Measurements from ENCODE around the gene AMTN. TPM values are rescaled to one million over a fixed set of nuclear protein-coding genes. Genes with fewer than 3 reads are reported as not detected.
A peak's percentile ranks its signal among the peaks of the same experiment; 100 is the strongest.
"Not testable (repeated sequence)": the region's sequence is repeated elsewhere in the genome, so short reads cannot be mapped to it uniquely, and the experiment has no call there.

Gene AMTN, protein sequence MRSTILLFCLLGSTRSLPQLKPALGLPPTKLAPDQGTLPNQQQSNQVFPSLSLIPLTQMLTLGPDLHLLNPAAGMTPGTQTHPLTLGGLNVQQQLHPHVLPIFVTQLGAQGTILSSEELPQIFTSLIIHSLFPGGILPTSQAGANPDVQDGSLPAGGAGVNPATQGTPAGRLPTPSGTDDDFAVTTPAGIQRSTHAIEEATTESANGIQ
- total RNA-seq (2014; rRNA removed; shearing (Covaris generic)), result not detected in 2 replicates

GRCh38 chr4:70518269-70518668 lies at the start of gene AMTN:
TSS of gene AMTN (plus strand) at chr4:70518569. CDS start at chr4:70518778, 209 bp downstream.
- in situ Hi-C loops (cut with HindIII; ENCODE audit: low sequenced_read_pairs), result no loop called here
- no peak for DNase-seq (ENCODE audit: low spot score)

- DNase-seq (ENCODE audit: low spot score), result no peak
- in situ Hi-C loops (cut with HindIII; ENCODE audit: low sequenced_read_pairs), result no loop called here
These were observed 46.5 kb upstream of the AMTN start, which contains the start of gene MUC7 for GRCh38 chr4:70471897-70472296. TSS of gene MUC7 (plus strand) at chr4:70472197. CDS start at chr4:70474022, 1,825 bp downstream.

DNA sequence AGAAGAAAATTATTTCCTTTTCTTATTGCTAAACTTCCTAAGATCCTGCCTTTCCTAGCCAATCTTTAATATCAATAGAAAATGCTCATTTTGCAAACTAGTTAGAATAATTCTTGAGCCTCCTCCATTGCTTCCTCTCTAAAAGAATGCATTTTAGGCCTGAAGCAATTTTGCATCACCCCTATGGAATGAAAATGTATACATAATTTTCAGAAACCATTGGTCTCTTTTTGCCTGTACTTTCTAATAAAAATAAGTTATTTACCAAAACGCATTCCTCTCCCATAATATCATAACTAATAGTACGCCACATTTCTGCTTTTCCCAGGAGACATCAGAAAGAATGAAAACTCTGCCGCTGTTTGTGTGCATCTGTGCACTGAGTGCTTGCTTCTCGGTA lies 44.7 kb upstream of the AMTN start:
- in situ Hi-C loops (cut with HindIII; ENCODE audit: low sequenced_read_pairs), result no loop called here
- DNase-seq (ENCODE audit: low spot score), result no peak

DNA sequence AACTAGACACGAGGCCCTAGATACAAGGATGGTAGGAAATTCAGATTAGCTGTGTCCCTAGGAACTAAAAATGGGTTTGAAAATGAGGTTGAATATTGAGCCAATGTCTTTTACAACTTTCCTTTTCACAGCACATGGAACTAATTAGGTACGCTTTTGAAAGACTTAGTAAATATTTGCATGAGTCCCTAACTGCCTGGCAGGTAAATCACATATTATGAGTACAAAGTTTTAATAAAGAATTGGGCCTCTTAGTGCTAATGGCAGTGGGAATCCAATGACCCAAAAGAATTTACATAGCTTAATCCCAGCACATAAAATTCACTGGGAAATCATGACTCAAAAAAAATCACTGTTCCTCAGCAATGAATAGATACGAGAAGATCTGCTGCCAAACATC lies 29.6 kb upstream of the AMTN start:
- DNase-seq (ENCODE audit: low spot score), result no peak
- in situ Hi-C loops (cut with HindIII; ENCODE audit: low sequenced_read_pairs), result no loop called here

GRCh38 chr4:70496231-70496630 lies 22.1 kb upstream of the AMTN start:
- in situ Hi-C loops (cut with HindIII; ENCODE audit: low sequenced_read_pairs), result no loop called here
- DNase-seq (ENCODE audit: low spot score), result no peak

- DNase-seq (ENCODE audit: low spot score); in situ Hi-C loops (cut with HindIII; ENCODE audit: low sequenced_read_pairs): not testable (repeated sequence)
These were observed 16.5 kb upstream of the AMTN start for GRCh38 chr4:70501838-70502237.

GRCh38 chr4:70504733-70505132 lies 13.6 kb upstream of the AMTN start:
- DNase-seq (ENCODE audit: low spot score), result no peak
- in situ Hi-C loops (cut with HindIII; ENCODE audit: low sequenced_read_pairs), result no loop called here

DNA sequence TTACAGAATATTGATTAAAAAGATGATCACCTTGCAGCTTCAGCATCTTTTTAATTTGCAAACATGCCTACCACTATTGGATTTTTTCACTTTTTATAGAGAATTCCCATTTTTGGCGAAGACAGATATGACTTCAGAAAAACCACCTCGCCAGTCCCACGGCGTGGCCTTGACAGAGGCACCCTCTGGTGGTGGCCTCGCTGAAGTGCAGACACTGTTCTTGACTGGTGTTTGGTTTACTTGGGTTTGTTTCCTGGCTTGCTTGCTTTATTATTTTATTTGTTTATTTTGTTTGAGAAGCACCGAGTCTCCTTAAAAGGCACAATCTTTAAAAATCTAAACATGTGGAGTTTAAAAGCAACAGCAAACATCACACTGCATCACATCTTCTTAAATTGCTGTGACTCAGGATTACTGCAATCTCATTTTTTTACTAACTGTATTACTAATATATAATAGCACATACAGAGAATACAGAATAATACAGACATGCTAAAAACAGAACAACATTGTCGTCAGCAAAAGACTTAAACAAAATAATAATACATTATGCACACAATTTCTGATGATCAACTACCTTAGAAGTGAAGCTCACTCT lies 13.1 kb upstream of the AMTN start:
- in situ Hi-C loops (cut with HindIII; ENCODE audit: low sequenced_read_pairs), result no loop called here
- peak; percentile 19 for DNase-seq (ENCODE audit: low spot score)

DNA sequence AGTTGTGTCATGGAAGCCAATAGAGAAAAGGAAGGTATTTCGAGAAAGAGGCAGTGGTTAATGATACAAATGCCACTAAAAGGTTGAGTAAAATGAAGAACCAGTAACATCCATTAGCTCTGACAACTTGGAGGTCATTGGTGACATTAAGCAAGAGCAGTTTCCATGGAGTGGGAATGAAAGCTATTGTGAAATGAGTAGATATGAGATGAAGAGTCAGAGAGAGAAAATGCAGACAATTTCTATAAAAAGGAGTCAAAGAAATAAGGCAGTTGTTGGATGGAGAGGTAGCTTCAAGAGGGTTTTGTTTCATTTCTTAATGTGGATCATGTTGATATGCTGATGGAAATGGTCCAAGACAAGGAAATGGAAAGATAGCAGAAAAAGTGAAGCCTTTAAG lies 9.6 kb upstream of the AMTN start:
- in situ Hi-C loops (cut with HindIII; ENCODE audit: low sequenced_read_pairs), result no loop called here
- no peak for DNase-seq (ENCODE audit: low spot score)

DNA sequence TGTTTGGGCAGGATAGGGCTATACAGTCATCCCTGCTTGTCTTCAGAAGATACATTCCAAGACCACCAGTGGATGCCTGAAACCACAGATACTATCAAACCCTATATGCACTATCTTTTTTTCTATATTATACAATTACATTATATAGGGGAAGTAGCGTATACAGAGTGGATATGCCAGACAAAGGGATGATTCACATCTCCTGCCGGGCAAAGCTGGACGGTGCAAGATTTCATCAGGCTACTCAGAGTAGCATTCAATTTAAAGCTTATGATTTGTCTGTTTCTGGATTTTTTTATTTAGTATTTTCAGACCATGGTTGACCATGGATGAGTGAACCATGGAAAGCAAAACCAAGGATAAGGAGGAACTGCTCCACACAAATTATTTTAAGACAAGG lies 7.0 kb upstream of the AMTN start:
- DNase-seq (ENCODE audit: low spot score), result no peak
- in situ Hi-C loops (cut with HindIII; ENCODE audit: low sequenced_read_pairs), result no loop called here

DNA sequence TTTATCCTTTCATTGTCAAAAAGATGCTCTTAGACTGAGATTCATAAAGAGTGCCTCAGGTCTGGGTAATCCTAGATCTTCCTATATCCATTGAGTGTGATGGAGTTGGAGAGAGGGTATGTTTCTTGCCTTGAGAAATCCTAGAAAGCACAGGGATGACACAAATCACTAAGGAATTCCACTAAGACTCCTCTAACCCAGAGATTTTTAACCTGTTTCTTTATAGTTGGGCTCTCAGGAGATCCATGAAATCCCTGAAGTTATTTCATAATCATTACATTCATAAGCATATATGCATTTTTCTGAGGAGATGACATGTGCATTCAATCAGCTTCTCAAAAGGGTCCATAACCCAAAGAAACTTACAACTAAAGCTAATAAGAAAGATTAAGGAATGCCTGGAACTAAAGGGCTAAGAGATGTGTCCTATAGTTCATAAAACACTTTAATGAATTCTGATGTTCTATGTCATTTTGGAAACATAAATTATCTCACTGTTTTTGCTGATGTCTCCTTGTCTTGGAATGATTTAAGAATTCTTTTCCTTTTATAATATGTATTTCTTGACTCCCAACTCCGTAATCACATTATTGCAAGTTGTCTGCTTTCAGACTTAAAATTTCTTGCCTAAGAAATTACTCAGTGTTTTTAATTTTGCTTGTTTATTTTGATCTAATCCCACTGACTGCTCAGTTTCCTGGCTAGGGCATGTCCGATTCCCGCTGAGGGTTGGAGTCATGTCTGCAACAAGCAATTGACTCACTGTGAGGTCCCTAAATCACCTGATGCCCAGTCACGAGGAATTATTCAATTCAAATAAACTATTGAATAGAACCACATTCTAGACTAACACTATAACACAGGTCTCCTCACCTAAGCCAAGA lies 2.8 kb upstream of the AMTN start:
- in situ Hi-C loops (cut with HindIII; ENCODE audit: low sequenced_read_pairs), result no loop called here

DNA sequence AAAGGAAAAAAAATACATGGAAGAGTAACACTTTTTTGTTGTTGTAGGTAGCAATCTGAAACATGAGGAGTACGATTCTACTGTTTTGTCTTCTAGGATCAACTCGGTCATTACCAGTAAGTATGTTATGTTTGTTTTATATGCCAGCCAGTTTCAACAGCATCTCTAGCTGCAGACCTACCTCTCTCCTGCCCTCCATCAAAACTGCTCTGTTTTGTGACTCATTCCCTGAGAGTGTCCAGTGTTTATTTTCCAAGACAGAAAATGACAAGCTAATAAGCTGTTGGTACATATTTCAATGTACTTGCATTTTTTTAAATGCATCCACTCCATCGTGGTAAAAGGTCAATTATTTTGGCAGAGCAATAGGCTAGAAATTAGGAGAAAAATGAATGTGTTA lies 347 bp downstream of the AMTN start:
- in situ Hi-C loops (cut with HindIII; ENCODE audit: low sequenced_read_pairs), result no loop called here

More for the DNA sequence above, 2.8 kb upstream of the AMTN start:
- no peak for DNase-seq (ENCODE audit: low spot score)

GRCh38 chr4:70522626-70523025 lies 4.3 kb downstream of the AMTN start:
- DNase-seq (ENCODE audit: low spot score), result no peak
- in situ Hi-C loops (cut with HindIII; ENCODE audit: low sequenced_read_pairs), result no loop called here

More for the DNA sequence above, 347 bp downstream of the AMTN start:
- DNase-seq (ENCODE audit: low spot score), result no peak

GRCh38 chr4:70530997-70531396 lies 12.6 kb downstream of the AMTN start:
- no peak for DNase-seq (ENCODE audit: low spot score)
- in situ Hi-C loops (cut with HindIII; ENCODE audit: low sequenced_read_pairs), result no loop called here

- in situ Hi-C loops (cut with HindIII; ENCODE audit: low sequenced_read_pairs), result no loop called here
- DNase-seq (ENCODE audit: low spot score), result no peak
These were observed 13.6 kb downstream of the AMTN start for GRCh38 chr4:70531981-70532380.

GRCh38 chr4:70533211-70533610 lies 14.8 kb downstream of the AMTN start:
- in situ Hi-C loops (cut with HindIII; ENCODE audit: low sequenced_read_pairs), result no loop called here
- no peak for DNase-seq (ENCODE audit: low spot score)

DNA sequence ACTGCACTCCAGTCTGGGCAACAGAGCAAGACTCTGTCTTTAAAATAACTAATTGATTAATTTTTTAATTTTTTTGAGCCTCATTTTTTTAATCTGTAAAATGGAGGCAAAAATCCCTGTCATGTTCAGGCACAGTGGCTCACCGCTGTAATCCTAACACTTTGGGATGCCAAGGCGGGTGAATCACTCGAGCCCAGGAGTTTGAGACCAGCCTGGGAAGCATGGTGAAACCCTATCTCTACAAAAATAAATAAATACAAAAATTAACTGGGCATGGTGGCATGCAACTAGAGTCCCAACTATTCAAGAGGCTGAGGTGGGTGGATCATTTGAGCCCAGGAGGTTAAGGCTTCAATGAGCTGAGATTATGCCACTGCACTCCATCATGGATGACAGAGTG lies 15.4 kb downstream of the AMTN start:
- in situ Hi-C loops (cut with HindIII; ENCODE audit: low sequenced_read_pairs), result no loop called here
- DNase-seq (ENCODE audit: low spot score), result no peak

DNA sequence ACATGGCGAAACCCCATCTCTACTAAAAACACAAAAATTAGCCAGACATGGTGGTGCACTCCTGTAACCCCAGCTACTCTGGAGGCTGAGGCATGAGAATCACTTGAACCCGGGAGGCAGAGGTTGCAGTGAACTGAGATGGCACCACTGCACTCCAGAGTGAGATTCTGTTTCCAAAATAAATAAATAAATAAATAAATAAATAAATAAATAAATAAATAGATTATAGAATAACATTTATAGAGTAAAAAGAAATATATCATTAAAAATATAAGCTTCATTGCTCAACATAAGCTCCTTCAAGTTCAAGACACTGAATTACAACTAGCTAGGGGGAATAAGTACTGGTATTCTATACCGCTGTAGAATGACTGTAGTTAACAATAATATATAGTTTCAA lies 16.5 kb downstream of the AMTN start:
- DNase-seq (ENCODE audit: low spot score); in situ Hi-C loops (cut with HindIII; ENCODE audit: low sequenced_read_pairs): not testable (repeated sequence)

DNA sequence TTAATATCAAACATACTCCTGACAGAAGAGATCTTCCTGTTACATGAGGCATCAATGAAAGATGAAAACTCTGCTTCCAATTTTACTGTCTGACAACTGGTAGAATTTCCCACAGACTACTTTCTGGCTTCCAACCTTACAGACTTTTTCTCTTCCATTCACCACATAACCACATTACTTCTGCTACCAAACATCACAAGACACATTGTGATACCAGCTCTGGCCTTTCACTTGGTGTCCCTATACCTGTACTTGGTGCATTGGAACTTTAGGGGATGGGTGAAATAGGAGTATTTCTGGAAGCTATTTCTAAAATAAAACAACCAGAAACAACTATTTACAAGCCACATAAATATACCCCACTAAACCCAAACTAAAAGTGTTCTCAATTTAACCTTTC lies 20.5 kb downstream of the AMTN start:
- in situ Hi-C loops (cut with HindIII; ENCODE audit: low sequenced_read_pairs), result no loop called here
- DNase-seq (ENCODE audit: low spot score), result no peak

GRCh38 chr4:70544279-70544868 lies 26.0 kb downstream of the AMTN start:
- DNase-seq (ENCODE audit: low spot score), result no peak
- in situ Hi-C loops (cut with HindIII; ENCODE audit: low sequenced_read_pairs), result no loop called here

Data from G401 (cell line).